Measurements from ENCODE around the gene POLR2E. TPM values are rescaled to one million over a fixed set of nuclear protein-coding genes. Genes with fewer than 3 reads are reported as not detected.
"Not testable (repeated sequence)": the region's sequence is repeated elsewhere in the genome, so short reads cannot be mapped to it uniquely, and the experiment has no call there.

Gene POLR2E
- total and polyA plus RNA-seq, 4 donors: 53.1 to 221 (median 156) TPM

DNA sequence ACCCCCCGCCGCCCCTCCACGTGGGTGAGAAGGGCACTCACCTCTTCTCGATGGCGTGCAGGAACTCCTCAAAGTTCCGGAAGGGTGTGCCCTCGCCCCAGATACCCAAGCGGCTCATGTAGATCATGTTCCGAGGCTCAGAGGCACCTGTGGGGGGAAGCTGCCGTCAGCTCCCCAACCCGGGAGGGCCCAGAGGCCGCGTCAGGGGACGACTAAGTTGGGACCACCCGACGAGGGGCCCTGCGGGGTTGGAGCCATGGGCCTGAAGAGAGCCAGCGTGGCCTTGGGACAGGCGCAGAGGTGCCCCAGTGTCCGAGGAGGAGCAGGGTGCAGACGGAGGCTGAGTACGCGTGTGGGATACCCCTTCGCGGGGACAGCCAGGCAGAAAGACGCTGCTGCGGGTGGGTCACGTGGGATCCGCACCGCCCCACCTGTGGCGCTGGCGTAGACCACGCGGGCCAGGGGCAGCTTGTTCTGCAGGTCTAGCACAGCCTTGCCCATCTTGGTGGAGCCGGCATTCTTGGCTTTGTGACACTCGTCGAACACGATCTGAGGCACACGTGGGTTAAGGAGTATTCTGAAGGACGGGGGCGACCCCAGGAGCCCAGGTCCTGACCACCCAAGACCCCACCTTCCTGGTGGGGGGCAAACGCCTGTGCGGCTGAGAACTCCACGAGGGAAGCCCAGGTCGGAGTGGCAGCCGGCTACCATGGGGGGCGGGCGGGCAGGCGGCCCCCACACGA is 24.5 kb upstream of the POLR2E start:
- no peak overlapping the region for H3K4me3 ChIP-seq (ENCODE audit: low read depth, low read length)
- no peak overlapping the region for H3K27ac ChIP-seq (ENCODE audit: low read depth, low read length)
- H3K36me3 ChIP-seq (ENCODE audit: control insufficient read depth, insufficient read depth, low read length): peaks cover 94% of the 10 kb centered on the region
- H3K27me3 ChIP-seq (ENCODE audit: control insufficient read depth, insufficient read depth, low read length): no peaks in the 10 kb centered on the region
- DNase-seq (ENCODE audit: low read depth in 4 of 6, low spot score in 6 of 6): no peak
- no peaks in the 10 kb centered on the region for H3K9me3 ChIP-seq (ENCODE audit: control insufficient read depth, insufficient read depth, low read length)
- WGBS (ENCODE audit: insufficient coverage): 94% methylated on average over 41 of the region's 50 CpGs
- no peaks in the 10 kb centered on the region for H3K4me1 ChIP-seq (ENCODE audit: control insufficient read depth, insufficient read depth, low read length)

DNA sequence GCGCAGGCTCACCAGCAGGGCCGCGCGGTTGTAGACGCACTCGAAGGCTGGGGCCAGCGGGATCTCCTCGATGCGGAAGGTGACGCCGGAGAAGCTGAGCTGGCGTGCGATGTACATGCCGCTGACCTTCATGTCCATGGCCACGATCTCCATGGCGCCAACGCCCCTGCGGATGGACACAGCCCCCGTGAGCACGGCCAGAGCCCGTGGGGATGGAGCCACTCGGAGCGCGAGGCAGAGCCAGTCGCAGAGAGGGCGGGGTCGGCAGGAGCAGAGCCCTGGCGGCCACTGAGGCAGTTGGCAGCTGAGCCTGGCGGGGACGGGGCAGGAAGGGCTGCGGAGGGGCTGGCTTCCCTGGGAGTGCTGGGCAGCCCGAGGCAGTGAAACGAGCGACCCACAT is 23.8 kb upstream of the POLR2E start:
- H3K27me3 ChIP-seq (ENCODE audit: control insufficient read depth, insufficient read depth, low read length): no peaks in the 10 kb centered on the region
- H3K9me3 ChIP-seq (ENCODE audit: control insufficient read depth, insufficient read depth, low read length): no peaks in the 10 kb centered on the region
- 94% methylated on average over 34 of the region's 34 CpGs for WGBS (ENCODE audit: insufficient coverage)
- no peaks in the 10 kb centered on the region for H3K4me1 ChIP-seq (ENCODE audit: control insufficient read depth, insufficient read depth, low read length)
- H3K36me3 ChIP-seq (ENCODE audit: control insufficient read depth, insufficient read depth, low read length): peaks cover 93% of the 10 kb centered on the region
- H3K27ac ChIP-seq (ENCODE audit: low read depth, low read length): no peak overlapping the region
- H3K4me3 ChIP-seq (ENCODE audit: low read depth, low read length): no peak overlapping the region
- no peak for DNase-seq (ENCODE audit: low read depth in 4 of 6, low spot score in 6 of 6)

DNA sequence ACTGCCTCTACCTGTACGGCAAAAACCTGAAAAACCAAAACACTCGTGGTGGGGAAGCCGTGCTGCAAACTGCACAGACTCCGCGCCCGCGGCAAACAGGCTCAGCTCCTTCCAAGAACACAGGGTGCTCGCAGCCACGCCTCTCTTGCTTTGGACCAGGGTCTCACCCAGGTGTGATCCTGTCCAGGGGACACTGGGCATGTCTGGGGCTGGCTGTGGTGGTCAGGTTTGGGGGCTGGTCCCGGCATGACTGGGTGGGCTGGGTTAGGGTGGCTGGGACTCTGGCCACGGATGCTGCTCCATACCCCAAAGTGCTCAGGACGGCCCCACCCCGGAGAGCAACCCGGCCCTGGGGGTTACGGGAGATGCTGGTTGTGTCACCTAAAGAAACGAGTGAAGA is 22.5 kb upstream of the POLR2E start:
- 97% methylated on average over 16 of the region's 16 CpGs for WGBS (ENCODE audit: insufficient coverage)
- Histone ChIP-seq H3K36me3 (ENCODE audit: control insufficient read depth, insufficient read depth, low read length) (peaks cover 93% of the 10 kb centered on the region), H3K9me3 (ENCODE audit: control insufficient read depth, insufficient read depth, low read length) (no peaks in the 10 kb centered on the region), H3K27ac (ENCODE audit: low read depth, low read length) (no peak overlapping the region), H3K4me1 (ENCODE audit: control insufficient read depth, insufficient read depth, low read length) (peaks cover 13% of the 10 kb centered on the region), H3K27me3 (ENCODE audit: control insufficient read depth, insufficient read depth, low read length) (no peaks in the 10 kb centered on the region), H3K4me3 (ENCODE audit: low read depth, low read length) (no peak overlapping the region)
- no peak for DNase-seq (ENCODE audit: low read depth in 4 of 6, low spot score in 6 of 6)

DNA sequence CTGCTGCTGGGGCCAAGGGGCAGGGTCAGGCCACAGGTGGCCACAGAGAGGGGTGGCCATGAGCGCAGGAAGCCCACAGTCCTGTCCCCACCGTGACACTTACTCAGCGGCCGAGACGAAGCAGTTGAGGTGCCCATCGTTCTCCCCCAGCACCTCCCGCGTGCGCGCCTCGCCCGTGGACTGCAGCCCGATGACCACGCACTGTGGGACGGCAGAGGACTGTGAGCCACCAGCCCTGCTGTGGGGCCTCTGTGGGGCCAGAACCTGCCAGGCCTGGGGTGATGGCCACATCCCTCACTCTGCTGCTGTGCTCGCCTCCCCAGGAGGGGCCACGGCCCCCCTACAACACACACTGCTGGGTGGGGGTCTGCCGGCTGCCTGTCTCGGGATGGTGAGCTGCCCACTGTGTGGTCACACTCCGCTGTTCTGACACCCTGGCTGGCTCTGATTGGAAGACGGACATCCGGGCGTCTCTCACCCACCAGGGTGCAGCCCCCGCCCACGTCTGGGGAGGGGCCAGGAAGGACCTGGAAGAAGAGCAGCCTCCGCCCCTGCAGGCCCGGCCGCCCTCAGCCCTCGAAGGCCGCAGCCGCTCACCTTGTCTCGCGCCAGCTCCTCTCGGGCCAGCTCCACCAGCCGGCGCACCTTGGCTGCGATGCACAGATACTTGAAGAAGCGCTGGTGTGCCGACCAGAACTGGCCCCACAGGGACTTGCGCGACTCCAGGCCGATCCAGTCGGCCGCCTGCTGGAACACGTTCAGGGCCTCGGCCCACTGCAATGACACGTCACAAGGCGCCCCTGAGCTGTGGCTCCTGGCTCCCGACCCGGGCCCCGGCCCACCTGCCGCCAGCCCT is 21.8 kb upstream of the POLR2E start:
- no peak overlapping the region for H3K4me3 ChIP-seq (ENCODE audit: low read depth, low read length)
- DNase-seq (ENCODE audit: low read depth in 4 of 6, low spot score in 6 of 6): no peak
- 91% methylated on average over 52 of the region's 52 CpGs for WGBS (ENCODE audit: insufficient coverage)
- H3K9me3 ChIP-seq (ENCODE audit: control insufficient read depth, insufficient read depth, low read length): no peaks in the 10 kb centered on the region
- H3K36me3 ChIP-seq (ENCODE audit: control insufficient read depth, insufficient read depth, low read length): peaks cover 93% of the 10 kb centered on the region
- no peak overlapping the region for H3K27ac ChIP-seq (ENCODE audit: low read depth, low read length)
- no peaks in the 10 kb centered on the region for H3K27me3 ChIP-seq (ENCODE audit: control insufficient read depth, insufficient read depth, low read length)
- H3K4me1 ChIP-seq (ENCODE audit: control insufficient read depth, insufficient read depth, low read length): peaks cover 14% of the 10 kb centered on the region

DNA sequence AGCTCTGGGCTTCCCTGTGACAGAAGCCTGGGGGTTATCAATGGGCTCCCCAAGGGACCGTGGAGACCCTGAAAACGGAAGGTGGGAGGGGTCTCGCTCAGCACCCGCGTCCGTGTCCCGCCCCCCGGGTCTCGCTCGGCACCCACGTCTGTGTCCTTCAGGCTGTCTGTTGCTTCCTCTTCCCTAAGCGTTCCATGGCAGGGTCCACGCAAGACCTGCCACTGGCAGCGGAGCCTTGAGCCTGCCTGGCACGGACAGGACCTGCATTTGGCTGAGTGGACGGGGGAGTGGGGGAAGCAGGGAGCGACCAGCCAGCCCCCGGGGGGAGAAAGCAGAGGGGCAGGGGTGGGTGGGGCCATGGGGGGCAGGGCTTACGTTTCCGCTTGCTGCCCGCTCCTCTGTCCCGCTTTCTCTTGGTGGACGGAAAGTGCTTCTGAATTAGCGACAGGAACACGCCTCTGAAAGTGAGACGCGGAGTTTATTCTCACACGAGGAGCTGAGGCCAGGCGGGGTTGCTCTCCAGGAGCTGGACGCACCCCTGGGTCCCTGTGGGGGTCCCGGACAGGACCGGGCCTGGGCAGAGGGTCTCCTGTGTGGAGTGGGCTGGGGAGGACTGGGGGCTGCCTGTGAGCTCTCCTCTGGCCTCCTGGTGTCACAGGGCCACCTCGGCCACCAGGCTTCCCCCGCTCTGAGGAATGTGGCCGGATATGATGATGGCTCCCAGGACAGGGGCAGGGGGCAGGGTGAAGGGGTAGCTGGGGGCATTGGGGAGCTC is 20.7 kb upstream of the POLR2E start:
- WGBS (ENCODE audit: insufficient coverage): 92% methylated on average over 28 of the region's 35 CpGs
- H3K27me3 ChIP-seq (ENCODE audit: control insufficient read depth, insufficient read depth, low read length): no peaks in the 10 kb centered on the region
- H3K27ac ChIP-seq (ENCODE audit: low read depth, low read length): no peak overlapping the region
- DNase-seq (ENCODE audit: low read depth in 4 of 6, low spot score in 6 of 6): no peak
- H3K4me1 ChIP-seq (ENCODE audit: control insufficient read depth, insufficient read depth, low read length): peaks cover 14% of the 10 kb centered on the region
- H3K36me3 ChIP-seq (ENCODE audit: control insufficient read depth, insufficient read depth, low read length): peaks cover 92% of the 10 kb centered on the region
- no peaks in the 10 kb centered on the region for H3K9me3 ChIP-seq (ENCODE audit: control insufficient read depth, insufficient read depth, low read length)
- H3K4me3 ChIP-seq (ENCODE audit: low read depth, low read length): no peak overlapping the region

DNA sequence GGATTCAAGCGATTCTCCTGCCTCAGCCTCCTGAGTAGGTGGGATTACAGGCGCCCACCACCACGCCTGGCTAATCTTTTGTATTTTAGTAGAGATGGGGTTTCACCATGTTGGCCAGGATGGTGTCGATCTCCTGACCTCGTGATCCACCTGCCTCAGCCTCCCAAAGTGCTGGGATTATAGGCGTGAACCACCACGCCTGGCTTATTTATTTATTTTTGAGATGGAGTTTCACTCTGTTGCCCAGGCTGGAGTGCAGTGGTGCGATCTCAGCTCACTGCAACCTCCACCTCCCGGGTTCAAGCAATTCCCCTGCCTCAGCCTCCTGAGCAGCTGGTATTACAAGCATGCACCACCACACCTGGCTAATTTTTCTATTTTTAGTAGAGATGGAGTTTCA is 19.6 kb upstream of the POLR2E start:
- WGBS (ENCODE audit: insufficient coverage): 88% methylated on average over 3 of the region's 9 CpGs
- H3K27ac ChIP-seq (ENCODE audit: low read depth, low read length); H3K4me3 ChIP-seq (ENCODE audit: low read depth, low read length); DNase-seq (ENCODE audit: low read depth in 4 of 6, low spot score in 6 of 6); H3K9me3 ChIP-seq (ENCODE audit: control insufficient read depth, insufficient read depth, low read length); H3K27me3 ChIP-seq (ENCODE audit: control insufficient read depth, insufficient read depth, low read length): not testable (repeated sequence)
- Histone ChIP-seq H3K36me3 (ENCODE audit: control insufficient read depth, insufficient read depth, low read length) (peaks cover 92% of the 10 kb centered on the region), H3K4me1 (ENCODE audit: control insufficient read depth, insufficient read depth, low read length) (peaks cover 14% of the 10 kb centered on the region)

DNA sequence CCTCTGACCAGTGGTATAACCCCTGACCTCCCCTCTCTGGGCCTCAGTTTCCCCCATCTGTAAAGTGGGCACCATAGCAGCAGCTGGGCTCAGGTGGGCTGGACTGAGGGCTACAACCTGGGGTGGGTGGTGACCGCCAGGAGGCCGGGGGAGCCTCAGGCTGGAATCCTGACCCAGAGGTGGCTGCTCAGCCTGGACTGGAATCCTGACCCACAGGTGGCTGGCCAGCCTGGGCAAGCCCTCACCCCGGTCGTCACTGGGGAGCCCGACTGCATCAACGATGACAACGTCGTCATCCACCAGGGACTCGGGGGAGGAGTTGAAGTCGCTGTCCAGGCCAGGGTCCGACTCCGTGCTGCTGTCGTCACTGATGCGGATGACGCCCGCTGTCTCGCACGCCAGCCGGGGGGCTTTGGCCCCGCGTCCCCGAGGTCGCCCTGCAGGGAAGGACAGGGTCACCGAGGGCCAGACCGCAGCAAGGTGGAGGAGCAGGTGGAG is 18.9 kb upstream of the POLR2E start:
- H3K27ac ChIP-seq (ENCODE audit: low read depth, low read length): peak overlapping the region; percentile 81
- no peaks in the 10 kb centered on the region for H3K27me3 ChIP-seq (ENCODE audit: control insufficient read depth, insufficient read depth, low read length)
- peaks cover 14% of the 10 kb centered on the region for H3K4me1 ChIP-seq (ENCODE audit: control insufficient read depth, insufficient read depth, low read length)
- H3K36me3 ChIP-seq (ENCODE audit: control insufficient read depth, insufficient read depth, low read length): peaks cover 92% of the 10 kb centered on the region
- 91% methylated on average over 25 of the region's 25 CpGs for WGBS (ENCODE audit: insufficient coverage)
- H3K9me3 ChIP-seq (ENCODE audit: control insufficient read depth, insufficient read depth, low read length): no peaks in the 10 kb centered on the region
- DNase-seq (ENCODE audit: low read depth in 4 of 6, low spot score in 6 of 6): no peak
- H3K4me3 ChIP-seq (ENCODE audit: low read depth, low read length): no peak overlapping the region

DNA sequence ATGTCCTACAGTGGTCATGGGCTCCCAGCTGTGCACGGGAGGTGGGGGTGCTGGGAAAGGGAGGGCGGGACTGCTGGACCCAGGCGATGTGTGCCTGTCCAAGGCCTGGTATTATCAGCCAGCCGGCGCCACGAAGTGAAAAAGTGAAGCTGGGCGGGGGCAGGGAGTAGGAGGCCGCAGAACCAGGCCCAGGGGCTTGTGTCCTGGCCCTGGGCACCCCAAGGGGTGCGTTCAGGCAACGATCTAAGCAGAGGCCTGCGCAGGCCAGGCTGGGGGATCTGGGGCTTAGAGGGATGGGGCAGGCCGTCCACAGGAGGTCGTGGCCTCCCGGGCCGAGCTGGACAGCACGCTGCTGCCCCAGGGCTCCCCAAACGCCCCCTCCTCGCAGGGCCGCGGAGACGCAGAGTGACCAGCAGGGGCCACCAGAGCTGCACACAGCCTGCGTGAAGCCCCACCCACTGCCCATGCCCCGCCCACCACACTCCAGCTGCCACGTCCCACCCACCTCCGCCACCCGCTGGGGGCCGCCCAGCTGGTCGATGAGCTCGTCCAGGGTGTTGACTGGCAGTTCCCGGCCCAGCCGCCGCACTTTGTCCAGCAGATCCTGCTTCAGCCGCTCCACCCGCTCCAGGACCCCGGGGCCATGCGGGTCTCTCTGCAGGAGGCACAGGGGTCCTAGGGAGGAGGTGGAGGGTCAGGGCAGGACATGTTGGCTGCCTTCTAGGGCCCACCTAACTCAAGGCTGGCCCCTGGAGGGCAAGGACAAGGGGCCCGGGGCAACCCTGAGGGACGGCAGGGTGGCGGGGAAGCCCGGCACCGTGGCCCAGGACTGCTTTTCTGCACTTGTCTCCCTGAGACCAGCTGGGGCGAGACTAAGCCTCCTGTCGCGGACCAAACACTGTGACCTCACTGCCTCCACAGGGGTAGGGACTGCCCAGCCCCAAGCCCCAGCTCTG is 18.1 kb upstream of the POLR2E start:
- peak in 5 of 6 donors; percentile 66 to 94 (median 76) for DNase-seq (ENCODE audit: low read depth in 4 of 6, low spot score in 6 of 6)
- H3K27me3 ChIP-seq (ENCODE audit: control insufficient read depth, insufficient read depth, low read length): no peaks in the 10 kb centered on the region
- no peaks in the 10 kb centered on the region for H3K9me3 ChIP-seq (ENCODE audit: control insufficient read depth, insufficient read depth, low read length)
- peak overlapping the region; percentile 21 for H3K4me3 ChIP-seq (ENCODE audit: low read depth, low read length)
- peak overlapping the region; percentile 81 for H3K27ac ChIP-seq (ENCODE audit: low read depth, low read length)
- 36% methylated on average over 36 of the region's 44 CpGs for WGBS (ENCODE audit: insufficient coverage)
- H3K36me3 ChIP-seq (ENCODE audit: control insufficient read depth, insufficient read depth, low read length): peaks cover 92% of the 10 kb centered on the region
- H3K4me1 ChIP-seq (ENCODE audit: control insufficient read depth, insufficient read depth, low read length): peaks cover 14% of the 10 kb centered on the region

Data from spinal cord (tissue), 10 donors.